HG03565 (cell line): ENCODE results near the gene PPP1R37.

Source experiments
- ATAC-seq: cut with Tn5 transposase; IDR thresholded peaks from one replicate; pipeline ENCODE4 v1.9.1; 2021; ENCODE audit warnings: mild to moderate bottlenecking, moderate library complexity; ENCODE audit not compliant: unreplicated experiment

PPP1R37 gene

DNA sequence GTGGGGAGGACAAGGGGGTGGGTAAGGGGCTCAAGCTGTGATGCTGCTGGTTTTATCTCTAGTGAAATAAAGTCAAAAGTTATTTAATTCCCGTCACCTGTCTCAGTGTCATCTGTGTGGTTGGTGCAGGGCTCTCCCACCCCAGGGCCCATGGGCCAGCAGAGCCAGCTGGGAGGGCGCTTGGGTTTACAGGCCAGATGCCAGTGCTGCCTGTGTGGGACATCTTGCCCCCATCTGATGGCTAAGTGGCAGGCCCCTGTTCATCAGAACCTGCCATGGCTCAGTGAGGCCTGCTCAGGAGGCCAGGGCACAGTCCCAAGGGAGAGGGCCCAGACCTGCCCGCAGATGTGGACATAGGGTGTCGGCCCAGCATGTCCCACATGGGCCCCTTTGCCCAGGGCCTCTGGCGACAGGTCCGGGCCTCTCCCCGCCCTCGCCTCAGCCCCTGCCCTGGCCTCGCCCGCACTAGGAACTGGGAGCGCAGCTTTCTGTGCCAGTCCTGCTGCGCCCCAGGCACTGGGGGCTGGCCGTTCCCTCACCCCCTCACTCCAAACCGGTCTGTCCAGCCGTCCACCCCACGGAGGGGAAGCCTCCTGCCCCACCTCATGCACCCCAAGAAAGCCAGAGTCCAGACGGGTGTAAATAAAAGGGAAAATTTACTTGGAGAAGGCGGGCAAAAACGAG lies 22.0 kb upstream of the PPP1R37 start:
- ATAC-seq: no peak

DNA sequence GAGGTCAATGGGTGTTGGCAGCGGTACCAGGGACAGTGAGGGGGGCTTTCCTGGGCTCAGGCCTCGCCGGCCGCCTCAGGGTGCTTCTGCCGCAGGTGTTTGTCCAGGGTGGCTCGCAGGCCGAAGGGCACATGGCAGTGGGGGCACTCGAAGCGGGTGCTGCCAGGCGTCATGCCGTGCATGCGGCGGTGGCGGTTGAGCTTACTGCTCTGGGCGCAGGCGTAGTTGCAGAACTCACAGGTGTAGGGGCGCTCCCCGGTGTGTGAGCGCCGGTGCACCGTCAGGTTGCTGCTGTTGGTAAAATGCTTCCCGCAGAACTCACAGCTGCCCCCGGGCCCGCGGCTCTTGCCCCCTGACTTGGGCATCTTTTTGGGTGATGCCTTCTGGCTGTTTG lies 21.4 kb upstream of the PPP1R37 start:
- ATAC-seq: no peak

DNA sequence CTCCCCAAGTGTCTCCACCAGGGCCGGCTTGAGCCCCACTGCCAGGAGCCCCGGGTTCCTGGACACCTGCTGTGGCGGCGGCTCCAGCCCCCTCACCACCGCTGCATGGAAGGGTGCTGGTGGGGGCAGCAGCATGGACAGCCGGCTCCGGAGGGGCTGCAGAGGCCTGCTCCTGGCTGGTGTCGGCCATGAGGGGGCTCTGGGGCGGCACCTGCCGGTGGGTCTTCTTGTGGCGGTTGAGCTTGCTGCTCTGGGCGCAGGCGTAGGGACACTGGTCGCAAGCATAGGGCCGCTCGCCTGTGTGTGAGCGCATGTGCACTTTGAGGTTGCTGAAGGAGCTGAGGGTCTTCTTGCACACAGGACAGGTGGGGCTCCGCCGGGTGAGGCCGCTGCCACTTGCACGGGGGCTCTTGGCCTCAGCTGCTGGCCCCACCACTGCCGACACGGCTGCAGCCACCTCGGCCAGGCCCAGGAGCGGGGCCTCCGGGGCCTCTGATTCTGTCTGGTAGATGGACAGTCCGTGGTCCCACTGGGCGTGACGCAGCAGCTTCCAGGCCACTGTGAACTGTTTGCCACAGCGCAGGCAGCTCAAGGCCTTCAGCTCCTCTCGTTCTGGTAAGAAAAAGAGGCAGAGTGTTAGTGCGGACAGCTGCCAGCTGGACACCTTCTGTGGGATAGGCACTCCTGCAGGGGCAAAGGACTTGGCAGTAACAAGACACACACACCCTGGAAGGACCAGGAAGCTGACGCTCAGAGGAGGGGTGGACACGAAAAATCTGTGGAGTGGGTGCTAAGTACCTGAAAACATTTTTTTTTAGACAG lies 20.8 kb upstream of the PPP1R37 start:
- ATAC-seq: no peak

DNA sequence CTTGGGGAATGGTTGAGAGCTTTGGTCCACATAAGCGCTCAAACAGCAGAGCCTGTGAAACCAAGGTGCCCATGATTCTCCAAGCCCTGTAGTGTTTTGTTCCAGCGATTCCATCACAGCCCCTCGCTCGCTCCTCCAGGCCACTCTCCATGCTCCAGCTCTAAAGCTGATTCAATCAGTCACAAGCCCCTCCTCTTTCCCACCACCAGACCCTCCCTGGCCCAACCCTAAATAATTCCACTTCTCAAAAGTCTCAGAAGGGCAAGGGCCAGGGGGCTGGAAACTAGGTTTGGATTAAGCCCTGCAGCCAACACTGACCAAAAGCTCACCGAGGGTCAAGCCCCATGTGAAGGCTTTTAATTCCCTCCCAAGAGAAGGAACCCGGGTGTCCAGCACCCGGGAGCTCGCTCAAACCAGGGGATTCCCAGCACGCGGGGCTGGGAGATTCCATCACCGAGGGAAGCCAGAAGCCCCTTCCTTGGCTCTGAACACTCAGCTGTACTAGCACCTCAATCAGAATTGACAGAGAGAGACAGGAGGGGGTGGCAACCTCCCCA lies 18.2 kb upstream of the PPP1R37 start:
- ATAC-seq: peak; percentile 10

DNA sequence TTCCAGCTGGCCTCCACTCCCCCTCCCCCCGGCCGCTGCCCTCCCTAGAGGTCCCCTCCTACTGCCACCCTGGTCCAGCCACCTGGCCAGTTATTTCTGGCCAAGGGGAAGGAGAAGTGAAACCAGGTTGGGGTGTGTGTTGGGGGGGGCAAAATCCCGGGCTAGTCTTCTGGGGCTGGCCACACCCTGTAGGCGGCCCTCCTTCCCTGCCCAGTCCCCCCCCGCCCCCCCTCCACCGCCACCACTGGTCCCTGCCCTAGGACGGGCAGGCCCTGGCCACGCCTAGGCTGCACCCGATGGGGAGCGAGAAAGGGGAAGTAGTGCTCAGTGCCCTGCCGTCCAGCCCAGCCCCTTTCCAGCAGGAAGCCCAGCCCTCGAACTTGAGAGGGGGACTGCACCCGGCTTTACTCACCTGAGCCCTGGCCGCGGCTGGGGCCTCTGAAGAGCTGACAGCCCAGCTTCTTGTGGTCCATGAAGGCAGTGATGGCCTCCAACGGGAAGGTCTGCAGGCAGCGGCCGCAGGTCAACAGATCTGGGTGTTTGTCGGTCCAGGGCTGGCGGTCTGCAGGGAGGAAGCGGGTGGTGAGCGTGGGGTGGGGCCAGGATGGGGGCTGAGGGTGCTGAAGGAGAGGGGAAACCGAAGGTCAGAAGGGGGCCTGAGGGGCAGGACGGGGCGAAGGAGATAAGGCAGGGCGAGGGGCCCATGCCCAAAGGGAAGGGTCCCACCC lies 17.5 kb upstream of the PPP1R37 start:
- peak; percentile 39 for ATAC-seq

DNA sequence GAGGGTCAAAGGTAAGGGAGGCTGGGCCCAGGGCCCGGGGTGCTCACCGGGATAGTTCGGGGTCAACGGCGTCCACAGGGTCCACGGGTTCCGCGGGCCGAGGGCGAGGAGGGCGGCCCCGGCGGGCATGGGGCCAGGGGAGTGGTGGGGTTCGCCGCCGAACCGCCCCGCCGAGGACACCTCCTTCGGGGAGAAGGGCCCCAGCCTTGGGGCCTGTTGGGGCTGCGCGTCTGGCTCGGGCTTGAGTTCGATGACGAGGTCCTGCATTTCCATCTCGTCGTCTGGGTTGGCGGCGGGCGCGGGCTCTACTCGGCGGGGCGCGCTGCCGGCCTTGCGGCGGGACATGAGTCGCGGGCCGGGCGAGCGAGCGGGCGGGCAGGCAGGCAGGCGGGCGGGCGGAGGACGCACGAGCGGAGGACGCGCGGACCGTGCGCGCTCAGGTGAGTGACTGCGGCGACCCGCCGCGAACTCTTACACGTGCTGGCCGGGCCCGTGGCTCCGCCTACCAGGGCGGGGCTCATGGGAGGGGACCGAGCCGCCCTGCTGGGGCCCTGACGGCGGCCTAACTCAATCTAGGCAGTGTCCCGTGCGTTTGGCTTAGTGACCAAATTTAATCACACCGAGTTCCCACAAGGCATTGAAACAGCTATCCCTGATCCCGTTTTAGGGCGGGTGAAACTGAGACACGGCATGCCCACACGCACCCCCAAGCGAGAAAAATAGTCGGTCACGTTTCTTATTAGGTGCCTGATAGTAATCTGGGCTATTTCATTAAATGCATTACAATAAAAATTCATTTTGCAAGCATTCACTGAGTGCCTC lies 16.7 kb upstream of the PPP1R37 start, which contains the start of gene ZNF296:
Gene ZNF296 (minus strand): TSS at position 450 of the 822 bp plus-strand sequence. CDS start 105 bp downstream, at position 345.
- ATAC-seq: peak; percentile 27

DNA sequence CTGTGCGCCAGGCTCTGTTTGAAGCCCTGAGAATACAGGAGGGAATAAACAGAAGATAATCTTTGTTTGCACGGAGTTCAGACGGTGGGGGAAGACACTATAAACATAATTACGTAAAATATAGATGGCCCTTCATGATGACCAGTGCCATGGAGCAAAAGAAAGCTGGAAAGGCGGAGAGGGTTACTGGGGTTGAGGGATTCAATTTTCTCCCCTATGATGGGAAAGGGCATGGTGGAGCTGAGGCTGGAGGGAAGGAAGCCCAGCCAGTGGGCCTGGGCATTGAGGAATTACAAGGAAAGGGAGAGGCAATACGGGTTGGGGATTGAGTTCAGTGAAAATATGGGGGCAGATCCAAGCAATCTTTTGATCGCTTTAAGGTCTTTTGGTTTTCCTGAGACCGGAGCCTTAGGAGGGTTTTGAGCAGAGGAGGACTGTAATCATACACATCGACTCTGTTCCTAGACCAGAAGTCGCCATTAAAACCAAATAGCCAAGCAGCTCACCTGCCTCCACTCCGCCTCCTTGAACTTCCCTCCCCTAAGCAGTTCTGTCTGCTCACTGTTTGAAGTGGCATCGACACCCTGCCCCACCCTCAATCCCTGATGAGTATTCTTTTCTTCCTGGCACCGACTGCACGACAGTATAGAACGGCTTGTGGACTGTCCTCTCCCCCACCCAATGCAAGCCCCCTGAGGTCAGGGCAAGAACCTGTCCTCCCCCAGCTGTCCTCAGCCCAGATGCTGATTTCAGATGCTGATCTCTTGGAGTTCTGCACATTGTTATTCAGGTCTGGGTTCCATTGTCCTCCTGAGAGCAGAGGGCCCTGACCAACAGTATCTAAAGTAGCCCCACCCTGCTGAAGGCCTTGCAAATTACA lies 15.9 kb upstream of the PPP1R37 start:
- no peak for ATAC-seq

DNA sequence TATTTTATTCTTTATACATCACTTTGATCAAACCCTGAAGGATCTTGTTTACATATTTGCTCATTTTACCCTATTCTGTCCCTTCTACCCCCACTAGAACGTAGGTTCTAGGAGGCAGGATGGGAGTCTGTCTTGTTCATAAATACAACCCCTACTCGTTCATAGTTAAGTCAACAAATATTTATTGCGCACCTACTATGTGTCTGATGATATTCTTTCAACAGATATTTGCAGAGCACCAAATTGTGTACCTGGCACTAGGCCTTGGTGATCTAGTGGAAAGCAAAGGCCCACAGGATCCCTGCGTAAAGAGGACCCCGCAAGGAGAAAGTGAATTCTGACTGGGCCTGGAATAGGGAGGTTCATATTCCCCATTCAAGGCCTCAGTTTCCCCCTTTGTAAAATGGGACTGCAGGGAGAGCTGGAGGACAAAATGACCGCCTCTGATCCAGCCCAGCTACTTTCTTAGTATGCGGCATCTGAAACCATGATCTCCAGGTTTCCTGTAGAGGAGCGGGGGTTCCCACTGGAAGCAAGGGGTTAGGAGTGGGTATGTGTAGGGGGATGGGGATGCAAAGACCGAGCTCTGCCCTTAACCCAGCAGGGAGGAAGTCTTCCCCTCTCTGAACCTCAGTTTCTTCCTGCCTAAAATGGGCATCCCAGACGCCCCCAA lies 14.5 kb upstream of the PPP1R37 start:
- ATAC-seq: no peak

DNA sequence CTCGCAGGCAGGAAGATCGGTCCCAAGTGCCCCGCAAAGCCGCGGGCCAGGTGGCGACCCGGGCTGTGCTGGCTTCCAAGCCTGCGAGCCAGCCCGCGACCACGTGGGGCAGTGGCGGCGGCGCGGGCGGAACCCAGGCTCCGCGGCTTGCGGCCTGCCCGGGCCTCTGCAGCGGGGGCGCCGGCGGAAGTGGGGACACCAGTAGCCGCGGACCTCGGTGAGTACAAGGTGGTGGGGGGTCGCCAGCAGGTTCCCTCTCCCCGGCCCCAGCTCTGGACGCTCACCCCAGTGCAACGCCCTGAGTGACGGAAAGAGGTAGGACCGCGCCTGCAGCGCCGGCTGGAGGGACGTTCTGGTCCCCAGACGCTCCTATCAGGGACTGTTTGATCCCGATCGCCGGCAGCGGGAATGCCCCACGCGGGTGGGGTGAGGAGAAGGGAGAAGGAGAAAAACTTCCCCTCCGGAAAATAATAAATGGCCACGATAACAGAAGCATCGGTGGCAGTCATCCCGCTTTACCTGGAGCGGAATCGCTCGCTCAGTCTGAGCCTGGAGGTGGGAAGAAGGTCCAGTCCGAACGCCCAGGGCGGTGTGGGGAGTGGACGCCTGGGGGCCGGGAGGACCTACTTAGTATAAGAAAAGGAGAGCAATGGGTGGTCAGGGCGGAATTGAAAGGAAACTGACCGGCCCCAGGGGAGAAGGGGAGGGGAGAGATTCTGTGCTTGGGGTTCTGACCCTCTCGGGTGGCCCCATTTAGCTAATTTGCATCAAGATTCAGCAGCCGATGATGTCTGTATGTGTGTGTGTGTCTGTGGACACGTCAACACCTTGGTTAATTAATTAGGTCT lies 13.7 kb upstream of the PPP1R37 start, which contains the start of gene GEMIN7:
Gene GEMIN7 (plus strand): TSS at position 198 of the 848 bp plus-strand sequence. CDS start 10,855 bp downstream, outside the sequence.
- ATAC-seq: no peak

DNA sequence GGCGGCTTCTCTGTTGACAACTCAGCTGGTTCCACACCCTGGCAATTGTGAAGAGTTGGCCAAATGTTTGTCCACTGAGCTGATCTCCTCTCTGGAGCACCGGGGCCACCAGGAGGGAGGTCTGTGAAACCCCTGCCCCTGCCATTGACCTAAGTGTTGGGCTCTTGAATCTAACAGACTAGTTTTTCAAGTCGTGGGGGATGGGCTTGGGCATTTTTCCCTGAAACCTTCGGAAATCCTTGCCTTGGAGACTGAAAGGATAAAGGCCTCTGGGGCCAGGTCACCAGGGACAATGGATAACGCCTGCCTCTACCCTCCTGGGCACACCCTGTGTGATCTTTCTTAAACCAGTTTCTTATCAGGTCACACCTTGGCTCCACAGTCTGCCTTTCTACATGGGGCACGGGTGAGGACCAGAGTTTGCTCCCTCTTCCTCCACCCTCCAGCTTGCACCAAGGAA lies 13.0 kb upstream of the PPP1R37 start:
- ATAC-seq: no peak

DNA sequence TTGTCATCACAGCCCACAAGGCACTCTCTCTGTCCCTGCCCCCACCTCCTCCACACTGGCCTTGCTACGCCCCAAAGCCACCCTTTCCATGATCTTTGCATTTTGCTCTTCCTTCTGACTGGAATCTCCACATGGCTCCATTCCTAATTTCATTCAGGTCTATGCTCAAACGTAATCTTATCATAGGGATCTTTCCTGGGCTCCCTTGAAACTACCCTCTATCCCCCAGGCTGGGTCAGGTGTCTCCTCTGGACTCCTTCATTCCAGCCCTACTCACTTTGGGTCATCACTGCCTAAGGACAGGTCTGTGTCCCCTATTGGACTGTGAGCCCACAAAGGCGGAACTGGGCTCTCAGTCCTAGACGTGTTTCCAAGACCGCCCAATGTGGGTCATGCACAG lies 10.8 kb upstream of the PPP1R37 start:
- no peak for ATAC-seq

DNA sequence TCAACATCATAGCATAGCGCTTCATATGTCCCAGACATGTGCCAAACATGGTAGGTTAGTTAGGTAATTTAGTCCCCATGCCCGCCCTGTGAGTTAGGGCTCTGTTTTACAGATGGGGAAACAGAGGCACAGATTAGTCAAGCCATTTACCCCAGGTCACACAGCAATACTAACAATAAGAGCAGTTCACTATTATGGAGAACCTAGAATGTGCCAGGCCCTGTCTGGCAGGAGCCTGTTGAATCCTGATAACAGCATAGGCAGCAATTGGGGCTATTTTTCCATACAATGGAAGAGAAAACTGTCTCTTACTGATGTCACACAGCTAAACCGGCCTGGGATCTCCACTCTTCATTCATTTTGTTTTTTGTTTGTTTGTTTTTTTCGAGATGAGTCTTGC lies 6.5 kb upstream of the PPP1R37 start:
- ATAC-seq: no peak

DNA sequence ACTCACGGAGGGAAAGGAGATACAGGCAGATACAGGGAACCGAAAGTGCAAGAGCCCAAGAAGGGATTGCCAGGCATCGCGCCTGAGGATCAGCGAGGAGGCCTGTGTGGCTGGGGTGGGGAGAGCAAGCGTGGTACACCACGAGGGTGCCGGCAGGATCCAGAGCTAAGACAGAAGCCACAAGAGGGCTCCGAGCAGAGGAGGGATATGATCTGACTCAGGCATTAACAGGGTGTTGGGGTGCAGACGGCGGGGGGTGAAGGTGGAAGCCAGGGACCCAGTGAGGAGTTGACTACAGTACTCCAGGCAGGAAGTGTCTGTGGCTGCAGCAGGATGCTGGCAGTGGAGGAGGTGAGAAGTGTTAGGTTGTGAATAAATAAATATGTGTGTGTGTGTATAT lies 5.4 kb upstream of the PPP1R37 start:
- no peak for ATAC-seq

DNA sequence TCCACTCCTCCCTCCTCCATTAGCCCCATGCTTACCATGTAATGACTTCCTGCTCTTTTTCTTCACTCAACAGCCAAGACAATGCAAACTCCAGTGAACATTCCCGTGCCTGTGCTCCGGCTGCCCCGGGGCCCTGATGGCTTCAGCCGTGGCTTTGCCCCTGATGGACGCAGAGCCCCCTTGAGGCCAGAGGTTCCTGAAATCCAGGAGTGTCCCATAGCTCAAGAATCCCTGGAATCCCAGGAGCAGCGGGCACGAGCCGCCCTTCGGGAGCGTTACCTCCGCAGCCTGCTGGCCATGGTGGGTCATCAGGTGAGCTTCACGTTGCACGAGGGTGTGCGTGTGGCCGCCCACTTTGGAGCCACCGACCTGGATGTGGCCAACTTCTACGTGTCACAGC lies 2.9 kb upstream of the PPP1R37 start:
- ATAC-seq: no peak

DNA sequence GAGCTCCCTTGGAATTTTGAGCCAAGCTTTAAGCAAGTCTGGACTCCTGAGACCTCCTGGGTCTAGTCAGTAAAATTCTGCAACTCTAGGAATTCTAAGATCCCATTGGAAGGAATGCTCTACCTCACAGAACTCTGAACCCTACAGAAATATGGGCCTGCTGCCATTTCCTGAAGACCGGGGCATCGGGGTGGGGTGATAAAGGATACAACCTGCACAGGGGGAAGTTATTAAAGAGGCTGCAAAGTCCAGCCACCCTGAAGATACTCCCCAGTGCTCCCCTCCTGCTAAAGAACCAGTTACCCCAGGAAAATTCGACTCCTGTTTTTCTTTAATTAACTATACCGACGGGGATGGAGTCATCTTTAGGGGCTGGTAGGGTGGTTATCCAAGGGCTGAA lies 2.4 kb upstream of the PPP1R37 start:
- ATAC-seq: no peak

DNA sequence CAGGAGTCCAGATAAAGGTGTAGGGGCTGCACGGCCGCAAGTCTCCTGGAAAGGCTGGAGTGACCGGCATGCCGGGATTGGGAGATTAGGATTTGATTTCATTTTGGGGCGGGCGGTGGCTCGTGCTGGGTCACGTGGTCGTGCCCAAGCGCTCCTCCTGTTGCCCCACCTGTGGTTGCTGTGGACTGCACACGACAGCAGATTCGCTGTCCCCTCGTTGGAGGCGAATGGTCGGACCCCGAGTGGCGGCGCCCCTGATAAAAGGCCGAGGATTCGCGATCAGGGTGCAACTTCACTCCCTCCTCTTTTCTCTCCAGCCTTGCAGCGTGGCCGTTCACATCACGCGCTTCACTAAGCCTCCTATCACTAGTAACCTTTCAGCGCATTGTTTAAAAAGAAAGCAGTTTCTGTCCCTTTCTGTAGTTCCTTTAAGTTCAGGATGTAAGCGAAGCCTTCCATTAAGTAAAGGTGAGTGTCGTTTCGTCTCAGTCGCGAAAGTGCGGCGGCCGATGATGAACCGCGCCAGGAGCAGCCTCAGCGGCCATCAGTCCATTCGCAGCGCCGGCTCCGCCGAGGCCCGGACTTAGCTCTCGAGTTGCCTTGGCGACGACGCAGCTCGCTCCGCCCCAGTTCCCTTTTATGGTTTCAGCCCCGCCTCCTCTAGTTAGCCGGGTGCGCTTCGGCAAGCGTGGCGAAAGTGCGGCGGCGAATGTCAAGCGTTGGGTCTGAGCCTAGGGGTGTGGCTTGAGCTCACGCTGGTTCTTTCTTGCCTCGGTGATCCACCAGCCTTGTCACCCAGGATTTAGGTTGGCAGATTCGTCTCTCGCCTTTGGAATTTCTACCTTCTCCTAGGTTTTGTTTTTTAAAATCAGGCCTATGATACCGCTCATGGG lies 1.7 kb upstream of the PPP1R37 start:
- ATAC-seq: peak; percentile 46

DNA sequence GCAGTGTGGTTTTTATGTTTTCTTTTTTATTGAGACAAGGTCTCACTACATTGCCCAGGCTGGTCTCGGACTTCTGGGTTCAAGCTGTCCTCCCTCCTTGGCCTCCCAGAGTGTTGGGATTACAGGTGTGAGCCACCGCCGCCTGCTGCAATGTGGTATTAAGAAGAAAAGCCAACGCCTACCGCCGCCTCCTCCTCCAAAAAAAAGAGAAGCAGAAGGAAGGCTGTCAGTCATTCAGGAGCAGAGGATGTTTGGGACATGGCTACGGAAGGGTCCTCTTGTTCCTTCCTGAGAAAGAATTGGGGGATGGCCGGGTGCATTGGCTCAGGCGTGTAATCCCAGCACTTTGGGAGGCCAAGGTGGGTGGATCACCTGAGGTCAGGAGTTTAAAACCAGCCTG lies 1.2 kb downstream of the PPP1R37 start:
- ATAC-seq: no peak
